ENCODE measurements around the gene SLC35B1.
"Not testable (repeated sequence)": the region's sequence is repeated elsewhere in the genome, so short reads cannot be mapped to it uniquely, and the experiment has no call there.

The SLC35B1 gene

GRCh38 chr17:49731435-49731831 is 23.7 kb upstream of the SLC35B1 start:
- no peak for DNase-seq

DNA sequence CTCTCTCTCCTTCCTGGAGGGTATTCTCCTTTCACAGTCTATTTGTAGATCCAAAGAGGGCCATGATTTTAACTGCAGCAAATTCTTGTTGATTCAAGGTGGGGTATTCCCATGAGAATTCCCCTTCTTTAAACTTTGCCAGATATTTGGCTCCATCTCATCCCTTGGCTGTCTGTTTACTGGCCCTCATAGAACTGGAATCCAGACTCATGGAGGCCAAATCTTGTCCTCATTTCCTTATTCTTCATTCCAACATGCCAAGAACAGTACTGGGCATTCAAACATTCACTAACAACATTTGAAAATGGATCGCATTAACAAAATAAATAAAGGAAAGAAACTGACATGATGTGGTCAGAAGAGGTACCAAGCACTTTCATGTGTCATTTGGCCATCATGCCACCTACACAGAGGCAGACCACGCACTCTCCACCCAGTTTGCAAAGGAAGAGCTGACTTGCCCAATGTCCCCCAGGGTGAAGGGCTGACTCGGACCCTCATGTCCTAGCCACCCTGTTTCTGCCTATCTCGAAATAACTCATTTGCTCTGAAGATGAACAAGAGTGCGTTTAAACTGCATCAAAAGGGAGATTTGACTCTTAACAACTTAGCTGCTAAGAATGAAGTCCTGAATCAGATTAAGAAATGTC is 23.1 kb upstream of the SLC35B1 start:
- no peak for DNase-seq

- DNase-seq: no peak
Observed at GRCh38 chr17:49730078-49730784, 22.5 kb upstream of the SLC35B1 start.

GRCh38 chr17:49729069-49729468 is 21.3 kb upstream of the SLC35B1 start:
- no peak for DNase-seq

DNA sequence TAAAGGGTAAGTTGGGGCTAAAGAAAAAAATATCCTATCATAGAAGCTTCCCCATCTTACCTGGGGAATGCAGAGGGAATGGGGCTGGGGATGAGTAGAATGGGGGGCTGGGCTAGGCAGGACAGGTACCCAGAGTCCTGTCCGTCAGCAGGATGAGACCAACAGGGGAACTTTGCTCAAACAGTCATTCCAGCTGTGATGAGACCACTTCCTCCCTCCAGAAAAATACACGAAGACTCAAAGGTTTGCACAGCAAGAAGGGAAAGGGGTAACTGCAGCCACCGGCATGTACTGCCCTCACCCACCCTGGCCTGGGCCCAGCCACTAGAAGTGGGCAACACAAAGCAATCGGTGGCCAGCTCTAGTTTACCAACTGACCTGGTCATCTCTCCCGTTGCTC is 20.7 kb upstream of the SLC35B1 start:
- no peak for DNase-seq

DNA sequence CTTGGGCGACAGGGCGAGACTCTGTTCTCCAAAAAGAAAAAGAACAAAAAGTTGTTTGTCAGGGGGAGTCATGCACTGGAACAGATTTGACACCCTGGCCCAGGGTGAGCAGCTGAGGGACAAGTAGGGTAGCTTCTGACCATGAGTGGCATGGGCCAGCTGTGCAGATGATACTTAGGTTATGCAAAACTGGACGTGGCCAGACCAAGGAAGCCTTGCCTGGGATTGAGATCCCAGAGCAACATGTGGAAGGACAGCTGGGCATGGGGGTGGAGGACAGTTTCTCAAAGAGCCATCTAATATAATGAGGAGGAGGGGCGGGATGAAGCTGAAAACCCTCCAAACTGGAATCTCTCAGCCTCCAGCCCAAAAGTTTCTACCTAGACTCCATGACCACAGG is 19.6 kb upstream of the SLC35B1 start:
- no peak for DNase-seq

DNA sequence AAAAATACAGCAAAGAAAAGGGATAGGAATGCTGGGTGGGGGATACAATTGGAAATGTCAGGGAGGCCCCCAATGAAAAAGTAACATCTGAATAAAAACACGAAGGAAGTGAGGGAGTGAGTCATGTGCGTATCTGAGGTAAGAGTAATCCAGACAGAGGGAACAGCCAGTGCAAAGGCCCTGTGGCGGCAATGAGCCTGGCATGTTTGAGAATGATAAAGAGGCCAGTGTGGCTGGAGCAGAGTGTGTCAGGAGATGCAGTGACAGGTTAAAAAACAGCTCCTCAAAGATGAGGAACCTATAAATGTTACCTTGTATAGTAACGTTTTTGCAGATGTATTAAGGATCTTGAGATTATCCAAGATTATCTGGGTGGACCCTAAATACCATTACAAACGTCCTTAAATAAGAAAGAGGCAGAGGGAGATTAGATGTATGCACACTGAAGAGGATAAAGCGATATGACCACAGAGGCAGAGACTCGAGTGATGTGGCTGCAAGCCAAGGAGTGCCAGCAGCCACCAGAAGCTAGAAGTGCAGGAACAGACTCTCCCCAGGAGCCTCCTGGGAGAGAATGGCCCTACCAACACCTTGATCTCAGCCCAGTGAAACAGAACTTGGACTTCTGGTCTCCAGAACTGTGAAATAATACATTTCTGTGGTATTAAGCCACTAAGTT is 17.8 kb upstream of the SLC35B1 start:
- no peak for DNase-seq

DNA sequence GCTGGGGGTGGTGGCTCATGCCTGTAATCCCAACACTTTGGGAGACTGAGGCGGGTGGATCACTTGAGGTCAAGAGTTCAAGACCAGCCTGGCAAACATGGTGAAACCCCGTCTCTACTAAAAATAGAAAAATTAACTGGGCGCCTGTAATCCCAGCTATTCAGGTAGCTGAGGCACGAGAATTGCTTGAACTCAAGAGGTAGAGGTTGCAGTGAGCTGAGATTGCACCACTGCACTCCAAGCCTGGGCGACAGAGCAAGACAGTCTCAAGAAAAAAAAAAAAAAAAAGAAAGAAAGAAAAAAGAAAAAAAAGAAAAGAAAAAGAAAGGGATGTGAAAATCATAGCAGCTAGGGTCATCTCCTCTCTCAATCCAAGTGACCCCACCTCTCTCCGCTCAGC is 16.8 kb upstream of the SLC35B1 start:
- DNase-seq: not testable (repeated sequence)

GRCh38 chr17:49723423-49723822 is 15.7 kb upstream of the SLC35B1 start:
- no peak for DNase-seq

DNA sequence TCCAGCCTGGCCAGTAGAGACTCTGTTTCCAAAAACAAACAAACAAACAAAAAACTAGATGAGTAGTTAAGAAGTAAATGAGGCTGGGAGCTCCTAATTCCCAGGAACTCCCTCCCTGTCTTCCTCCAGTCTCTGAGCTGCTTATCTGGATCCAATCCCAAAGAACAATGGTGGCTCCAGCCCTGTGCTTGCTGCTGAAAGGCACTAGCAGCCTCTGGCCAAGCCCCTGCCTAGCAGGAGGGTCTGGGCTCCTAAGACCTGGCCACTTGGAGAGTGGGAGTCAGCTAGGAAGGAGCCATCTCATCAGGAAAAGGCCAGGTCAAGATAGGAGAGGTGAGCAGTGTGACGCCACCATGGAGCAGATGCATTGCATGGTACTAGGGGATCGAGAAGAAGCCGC is 14.3 kb upstream of the SLC35B1 start:
- no peak for DNase-seq

GRCh38 chr17:49717371-49717861 is 9.7 kb upstream of the SLC35B1 start:
- DNase-seq: peak; percentile 36

GRCh38 chr17:49716668-49717364 is 9.1 kb upstream of the SLC35B1 start:
- no peak for DNase-seq

DNA sequence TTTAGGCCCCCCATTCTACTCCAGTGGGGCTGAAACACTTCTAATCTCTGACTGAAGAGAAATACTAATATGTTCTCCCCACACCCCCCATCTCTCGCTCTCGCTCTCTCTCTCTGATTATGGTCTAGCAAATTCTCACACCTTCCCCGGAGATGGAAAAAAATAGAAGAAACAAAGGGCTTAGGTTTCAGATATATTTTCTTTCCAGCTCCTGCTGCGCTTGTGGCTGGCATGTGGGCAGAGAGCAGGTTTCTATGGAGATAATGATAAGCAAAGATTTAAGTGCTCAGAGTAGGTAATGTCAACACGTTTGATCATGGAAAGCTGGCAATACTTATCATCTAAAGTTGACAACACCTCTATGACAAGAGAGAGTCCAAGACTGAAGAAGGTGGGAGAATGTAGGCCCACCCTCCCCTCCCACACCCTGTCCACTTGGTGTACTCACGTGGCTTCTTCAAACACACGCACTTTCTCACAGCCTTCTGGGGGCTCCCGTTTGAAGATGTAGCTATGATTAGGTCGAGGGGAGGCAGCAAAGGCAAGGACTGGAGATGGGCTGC is 8.0 kb upstream of the SLC35B1 start:
- peak; percentile 67 for DNase-seq

DNA sequence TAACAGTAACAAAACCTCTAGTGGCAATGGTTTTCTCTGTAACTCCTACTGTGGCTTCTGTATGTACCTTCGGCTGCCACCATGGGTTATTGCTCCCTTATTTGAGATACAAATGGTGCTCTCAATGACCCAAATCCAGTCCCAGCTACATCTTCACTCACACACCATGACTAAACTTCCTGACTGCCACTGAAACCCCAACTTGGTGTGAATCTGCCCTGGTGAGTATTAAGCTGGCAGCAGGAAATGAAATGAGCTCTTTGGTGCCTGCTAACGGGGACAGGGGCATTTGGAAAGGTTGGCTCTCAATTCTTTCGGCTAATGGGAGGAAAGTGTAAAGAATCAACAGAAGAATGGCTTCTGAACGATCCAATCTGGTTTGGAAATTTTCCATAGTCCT is 7.5 kb upstream of the SLC35B1 start:
- peak; percentile 49 for DNase-seq

- DNase-seq: peak; percentile 42
Observed at GRCh38 chr17:49708515-49709183, 885 bp upstream of the SLC35B1 start.

DNA sequence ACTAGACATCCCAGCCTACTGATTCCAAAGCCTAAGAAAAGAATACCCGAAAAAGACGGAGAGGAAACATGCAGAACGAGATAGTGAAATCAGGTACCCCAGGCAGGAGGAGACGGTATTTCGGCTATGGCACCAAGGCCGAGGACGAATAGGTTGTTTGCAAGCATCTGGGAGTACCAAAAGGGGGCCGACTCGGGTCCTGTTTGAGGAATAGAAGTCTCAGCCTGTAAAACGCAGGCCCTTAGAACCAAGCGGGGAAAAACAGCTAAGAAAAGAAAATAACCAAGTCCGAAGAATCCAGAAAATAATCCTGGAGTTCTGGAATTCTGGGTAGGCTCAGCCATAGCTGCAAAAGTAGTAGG is 537 bp downstream of the SLC35B1 start:
- DNase-seq: peak; percentile 12

DNA sequence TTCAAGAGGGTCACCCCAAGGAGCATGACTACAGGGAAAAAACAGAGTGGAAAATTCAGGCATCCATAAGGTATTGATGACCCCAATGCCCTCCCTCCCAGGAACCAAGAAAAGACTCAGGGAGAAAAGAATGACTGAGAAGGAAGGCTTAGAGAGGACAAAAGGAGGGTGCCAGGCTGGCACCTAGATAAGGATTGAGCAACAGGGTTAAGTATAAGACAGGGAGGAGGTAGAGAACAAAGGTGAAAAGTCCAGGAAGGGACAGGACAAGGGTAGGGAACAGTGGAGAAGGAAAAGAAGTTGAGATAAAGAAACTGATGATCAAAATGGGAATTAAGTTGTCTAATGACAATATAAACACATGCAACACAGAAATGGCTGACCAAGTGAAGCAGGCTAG is 2.5 kb downstream of the SLC35B1 start:
- DNase-seq: no peak

GRCh38 chr17:49703557-49704277 is 4.0 kb downstream of the SLC35B1 start:
- no peak for DNase-seq

DNA sequence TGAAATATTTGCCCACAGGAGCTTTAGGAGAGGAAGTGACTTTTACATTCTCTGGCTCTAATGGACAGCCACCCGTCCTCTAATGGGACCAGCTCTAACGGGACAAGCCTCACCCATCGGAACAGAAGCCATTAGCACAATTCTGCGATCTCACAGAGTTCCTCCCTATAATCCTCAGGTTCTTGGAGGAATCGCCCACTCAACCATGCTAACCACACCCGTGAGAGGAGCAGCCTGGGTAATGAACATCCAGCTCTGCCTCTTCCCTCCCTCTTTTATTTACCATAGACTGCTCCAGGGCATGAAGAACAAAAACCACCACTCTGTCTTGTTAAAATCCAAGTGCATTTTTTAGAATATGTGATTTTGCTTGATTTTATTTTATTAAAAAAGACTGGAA is 6.8 kb downstream of the SLC35B1 start:
- no peak for DNase-seq

DNA sequence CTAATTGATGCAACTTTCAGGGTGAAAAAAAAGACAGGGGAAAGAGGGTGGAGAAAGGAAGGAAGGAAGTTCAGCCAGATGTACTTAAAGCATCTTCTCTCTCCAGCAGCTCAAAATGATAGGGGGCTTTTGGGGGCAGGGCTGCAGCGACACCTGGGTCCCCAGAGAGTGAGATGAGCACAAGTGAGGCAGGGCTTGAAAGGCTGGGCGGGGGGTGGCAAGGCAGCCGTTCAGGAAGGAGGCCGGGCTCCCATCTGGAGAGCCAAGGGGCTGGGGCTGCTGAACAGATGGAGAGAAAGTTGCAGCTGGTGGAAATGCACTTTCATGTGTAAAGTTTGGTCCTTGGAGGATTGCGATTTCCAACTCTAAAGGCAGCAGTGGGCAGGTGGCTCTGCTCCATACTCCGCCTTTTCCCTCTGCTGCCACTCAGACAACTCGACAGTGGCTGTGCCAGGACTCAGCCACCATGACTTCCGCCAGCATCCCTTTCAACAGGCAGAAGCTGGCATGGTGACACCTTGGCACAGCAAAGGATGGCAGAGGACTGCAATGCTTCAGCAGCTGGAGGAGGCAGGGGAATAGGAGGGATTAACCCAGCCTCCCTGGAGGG is 7.7 kb downstream of the SLC35B1 start:
- DNase-seq: no peak

DNA sequence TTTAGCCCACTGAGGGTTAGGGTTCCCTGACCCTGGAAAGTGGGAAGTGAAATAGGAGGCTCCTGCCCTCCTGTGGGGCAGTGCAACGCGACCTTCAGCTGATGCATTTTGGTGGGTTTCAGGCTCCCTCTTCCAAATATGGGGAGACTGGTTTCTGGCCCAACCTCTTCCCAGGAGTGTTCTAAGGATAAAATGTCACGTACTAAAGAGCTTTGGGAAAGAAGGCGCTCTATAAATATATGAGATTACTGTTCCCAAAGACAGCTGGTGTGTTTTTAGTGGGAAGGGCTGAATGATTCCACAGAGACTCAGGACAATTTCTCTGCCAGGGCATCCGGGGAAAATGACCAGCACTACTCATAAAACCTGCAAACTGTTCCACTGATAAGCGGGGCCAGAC is 9.8 kb downstream of the SLC35B1 start:
- no peak for DNase-seq
